K562 (cell line): ENCODE measurements around the gene CNKSR3. TPM values are rescaled to one million over a fixed set of nuclear protein-coding genes. Genes with fewer than 3 reads are reported as not detected.

ENCODE experiments used
- ADNP ChIP-seq: fragments of 200-800 bp; sonication (Bioruptor generic); IDR thresholded peaks from 2 replicates; pipeline ENCODE4 v1.6.1; 2016; ENCODE audit warnings: missing genetic modification characterization, missing compliant biosample characterization
- ARNT ChIP-seq, 2 experiments: fragments of 450-650 bp; IDR thresholded peaks; 2 replicates each; pipeline ENCODE4 v1.6.1; 2016; ENCODE audit warnings: mild to moderate bottlenecking in 1 of 2
- ATF1 ChIP-seq, 2 experiments: fragments of 450-650 bp in 1 of 2; IDR thresholded peaks; 2 replicates each; pipeline ENCODE4 v1.6.1; 2016; ENCODE audit warnings: missing compliant biosample characterization in 1 of 2, missing genetic modification characterization in 1 of 2
- BCOR ChIP-seq: fragments of 450-650 bp; IDR thresholded peaks from 2 replicates; pipeline ENCODE4 v1.6.1; 2016
- CBFA2T3 ChIP-seq: fragments of 450-650 bp; IDR thresholded peaks from 2 replicates; pipeline ENCODE4 v1.6.1; 2017
- CEBPG ChIP-seq, 3 experiments: fragments of 200-800 bp in 1 of 3; sonication (Bioruptor generic) in 1 of 3; sonication (generic) in 1 of 3; formaldehyde crosslinking in 1 of 3; IDR thresholded peaks in 2 of 3; conservative IDR thresholded peaks in 1 of 3; 2 replicates each; pipeline versions ENCODE4 v1.6.1 to v1.8.0; 2016 to 2022; ENCODE audit warnings: missing compliant biosample characterization in 2 of 3, missing genetic modification characterization in 2 of 3, mild to moderate bottlenecking in 1 of 3, missing genetic modification reagents in 1 of 3
- CXXC5 ChIP-seq: fragments of 250-450 bp; sonication (Bioruptor Pico); IDR thresholded peaks from 2 replicates; pipeline ENCODE4 v1.8.0; 2022; ENCODE audit warnings: inconsistent platforms, mild to moderate bottlenecking, moderate library complexity
- ELF1 ChIP-seq: fragments of 200-800 bp; sonication (Bioruptor generic); IDR thresholded peaks from 2 replicates; pipeline ENCODE4 v1.6.1; 2016; ENCODE audit warnings: missing genetic modification characterization, missing compliant biosample characterization
- ELK1 ChIP-seq: sonication (generic); formaldehyde crosslinking; IDR thresholded peaks from 2 replicates; pipeline ENCODE4 v1.8.1; 2022; ENCODE audit warnings: missing genetic modification reagents
- GABPB1 ChIP-seq: sonication (generic); formaldehyde crosslinking; IDR thresholded peaks from 2 replicates; pipeline ENCODE4 v1.8.0; 2022; ENCODE audit warnings: mild to moderate bottlenecking, missing genetic modification reagents
- HMGN3 ChIP-seq: IDR thresholded peaks from 2 replicates; pipeline ENCODE4 v1.6.1; 2011; ENCODE audit warnings: borderline replicate concordance, low read depth, mild to moderate bottlenecking, mixed read lengths, low read length; ENCODE audit not compliant: insufficient read length; ENCODE audit errors: extremely low read depth
- MBD2 ChIP-seq: sonication (generic); IDR thresholded peaks from 2 replicates; pipeline ENCODE4 v1.6.1; 2016; ENCODE audit warnings: low read depth, borderline replicate concordance
- MECOM ChIP-seq: fragments of 250-450 bp; sonication (Bioruptor Pico); IDR thresholded peaks from 2 replicates; pipeline ENCODE4 v1.8.0; 2022; ENCODE audit warnings: inconsistent platforms
- MEF2D ChIP-seq: conservative IDR thresholded peaks from 2 replicates; pipeline ENCODE4 v1.6.1; 2016; ENCODE audit warnings: low read depth, missing genetic modification characterization, missing compliant biosample characterization
- NCOA6 ChIP-seq: fragments of 450-650 bp; IDR thresholded peaks from 2 replicates; pipeline ENCODE4 v1.6.1; 2017; ENCODE audit warnings: mild to moderate bottlenecking
- SMARCC2 ChIP-seq: fragments of 450-650 bp; IDR thresholded peaks from 2 replicates; pipeline ENCODE4 v1.6.1; 2017; ENCODE audit warnings: antibody characterized with exemption, moderate library complexity, mild to moderate bottlenecking, low read depth
- TAL1 ChIP-seq: fragments of 450-650 bp; IDR thresholded peaks from 2 replicates; pipeline ENCODE4 v1.6.1; 2016; ENCODE audit warnings: mild to moderate bottlenecking
- ZNF263 ChIP-seq: sonication (generic); formaldehyde crosslinking; IDR thresholded peaks from 2 replicates; pipeline ENCODE4 v1.8.0; 2022; ENCODE audit warnings: mild to moderate bottlenecking, missing genetic modification reagents, borderline replicate concordance
- ZNF347 ChIP-seq: fragments of 450-650 bp; formaldehyde crosslinking; IDR thresholded peaks from 2 replicates; pipeline ENCODE4 v1.4.0; 2020; ENCODE audit warnings: low read depth, mild to moderate bottlenecking, moderate library complexity
- polyA plus RNA-seq, 8 experiments: library from polyadenylated mRNA; depleted of rRNA in 4 of 8; stranded (reverse) in 5 of 8; unstranded in 3 of 8; fragments of >200 nt; fragmentation: Nextera tagmentation in 2 of 8; fragmentation: Illumina TruSeq in 1 of 8; extraction: Ambion mirVana in 2 of 8; extraction: Trizol in 1 of 8; gene quantifications; 2 replicates each; pipeline versions ENCODE4 v1.2.1 to v1.2.3, GENCODE V29; 2011 to 2014; ENCODE audit warnings: inconsistent platforms in 1 of 8, missing spikeins in 1 of 8
- total RNA-seq, 7 experiments: library from RNA; depleted of rRNA in 6 of 7; stranded (reverse); fragments of >200 nt in 6 of 7; fragmentation: Illumina TruSeq in 2 of 7; extraction: Trizol in 2 of 7; gene quantifications; 2 replicates each; pipeline versions ENCODE4 v1.2.1 to v1.2.3, GENCODE V29; 2011 to 2021; ENCODE audit warnings: low replicate concordance in 1 of 7
- TF ChIP-seq, protein P1 (sequence below): fragments of 450-650 bp; IDR thresholded peaks from 2 replicates; pipeline ENCODE4 v1.6.1; 2017; ENCODE audit warnings: antibody characterized with exemption, mild to moderate bottlenecking
- TF ChIP-seq, protein P2 (sequence below): IDR thresholded peaks from 2 replicates; pipeline ENCODE4 v1.6.1; 2012; ENCODE audit warnings: low read depth, low read length, improper control_type of control experiment, borderline replicate concordance

Gene CNKSR3
- total and polyA plus RNA-seq, 9 of the 15 experiments (the other 6 are each of a cell fraction or from before 2014, with no cell fraction given), result 4.5 to 29.6 (median 9.5) TPM

GRCh38 chr6:154432533-154433476, 77.7 kb downstream of the CNKSR3 start (continued):
- TF ChIP-seq BCOR (peak; percentile 30), GABPB1 (CRISPR knock-in tag) (0 out of 2 replicates have a peak, but pooled peaks have one; percentile 23), ZNF347 (CRISPR knock-in tag) (no peak), SMARCC2 (peak; percentile 96), CEBPG (CRISPR knock-in tag; IDR thresholded peaks at IDR 0.05) (no peak), CEBPG (tag; conservative IDR thresholded peaks at IDR 0.05 in 1 of 2, IDR thresholded peaks at IDR 0.05 in 1 of 2) (peak in 1 of 2 experiments; percentile 54; a peak in 1 of 4 replicates), ZNF263 (CRISPR knock-in tag) (no peak), ELF1 (tag) (peak; percentile 49; the same call in 1 of the 2 replicates), ELK1 (CRISPR knock-in tag) (no peak), MBD2 (peak; percentile 65), MEF2D (peak; percentile 97), NCOA6 (peak; percentile 43; the same call in 1 of the 2 replicates), HMGN3 (no peak), CXXC5 (CRISPR knock-in tag) (peak; percentile 85), ATF1 (CRISPR knock-in tag; IDR thresholded peaks at IDR 0.05) (no peak), ATF1 (tag; IDR thresholded peaks at IDR 0.05) (peak; percentile 37; the same call in 1 of the 2 replicates), CBFA2T3 (peak; percentile 92), TAL1 (peak; percentile 88), MECOM (peak; percentile 82), ADNP (peak; percentile 14; the same call in 1 of the 2 replicates), ARNT (IDR thresholded peaks at IDR 0.05) (peak in 1 of 2 experiments; percentile 88; a peak in 2 of 4 replicates)
- TF ChIP-seq, protein P1, sequence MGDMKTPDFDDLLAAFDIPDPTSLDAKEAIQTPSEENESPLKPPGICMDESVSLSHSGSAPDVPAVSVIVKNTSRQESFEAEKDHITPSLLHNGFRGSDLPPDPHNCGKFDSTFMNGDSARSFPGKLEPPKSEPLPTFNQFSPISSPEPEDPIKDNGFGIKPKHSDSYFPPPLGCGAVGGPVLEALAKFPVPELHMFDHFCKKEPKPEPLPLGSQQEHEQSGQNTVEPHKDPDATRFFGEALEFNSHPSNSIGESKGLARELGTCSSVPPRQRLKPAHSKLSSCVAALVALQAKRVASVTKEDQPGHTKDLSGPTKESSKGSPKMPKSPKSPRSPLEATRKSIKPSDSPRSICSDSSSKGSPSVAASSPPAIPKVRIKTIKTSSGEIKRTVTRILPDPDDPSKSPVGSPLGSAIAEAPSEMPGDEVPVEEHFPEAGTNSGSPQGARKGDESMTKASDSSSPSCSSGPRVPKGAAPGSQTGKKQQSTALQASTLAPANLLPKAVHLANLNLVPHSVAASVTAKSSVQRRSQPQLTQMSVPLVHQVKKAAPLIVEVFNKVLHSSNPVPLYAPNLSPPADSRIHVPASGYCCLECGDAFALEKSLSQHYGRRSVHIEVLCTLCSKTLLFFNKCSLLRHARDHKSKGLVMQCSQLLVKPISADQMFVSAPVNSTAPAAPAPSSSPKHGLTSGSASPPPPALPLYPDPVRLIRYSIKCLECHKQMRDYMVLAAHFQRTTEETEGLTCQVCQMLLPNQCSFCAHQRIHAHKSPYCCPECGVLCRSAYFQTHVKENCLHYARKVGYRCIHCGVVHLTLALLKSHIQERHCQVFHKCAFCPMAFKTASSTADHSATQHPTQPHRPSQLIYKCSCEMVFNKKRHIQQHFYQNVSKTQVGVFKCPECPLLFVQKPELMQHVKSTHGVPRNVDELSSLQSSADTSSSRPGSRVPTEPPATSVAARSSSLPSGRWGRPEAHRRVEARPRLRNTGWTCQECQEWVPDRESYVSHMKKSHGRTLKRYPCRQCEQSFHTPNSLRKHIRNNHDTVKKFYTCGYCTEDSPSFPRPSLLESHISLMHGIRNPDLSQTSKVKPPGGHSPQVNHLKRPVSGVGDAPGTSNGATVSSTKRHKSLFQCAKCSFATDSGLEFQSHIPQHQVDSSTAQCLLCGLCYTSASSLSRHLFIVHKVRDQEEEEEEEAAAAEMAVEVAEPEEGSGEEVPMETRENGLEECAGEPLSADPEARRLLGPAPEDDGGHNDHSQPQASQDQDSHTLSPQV, result peak; percentile 67
- TF ChIP-seq, protein P2, sequence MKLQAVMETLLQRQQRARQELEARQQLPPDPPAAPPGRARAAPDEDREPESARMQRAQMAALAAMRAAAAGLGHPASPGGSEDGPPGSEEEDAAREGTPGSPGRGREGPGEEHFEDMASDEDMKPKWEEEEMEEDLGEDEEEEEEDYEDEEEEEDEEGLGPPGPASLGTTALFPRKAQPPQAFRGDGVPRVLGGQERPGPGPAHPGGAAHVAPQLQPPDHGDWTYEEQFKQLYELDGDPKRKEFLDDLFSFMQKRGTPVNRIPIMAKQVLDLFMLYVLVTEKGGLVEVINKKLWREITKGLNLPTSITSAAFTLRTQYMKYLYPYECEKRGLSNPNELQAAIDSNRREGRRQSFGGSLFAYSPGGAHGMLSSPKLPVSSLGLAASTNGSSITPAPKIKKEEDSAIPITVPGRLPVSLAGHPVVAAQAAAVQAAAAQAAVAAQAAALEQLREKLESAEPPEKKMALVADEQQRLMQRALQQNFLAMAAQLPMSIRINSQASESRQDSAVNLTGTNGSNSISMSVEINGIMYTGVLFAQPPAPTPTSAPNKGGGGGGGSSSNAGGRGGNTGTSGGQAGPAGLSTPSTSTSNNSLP, result peak; percentile 98
